ENCODE results near the gene ZBTB40.

DNA sequence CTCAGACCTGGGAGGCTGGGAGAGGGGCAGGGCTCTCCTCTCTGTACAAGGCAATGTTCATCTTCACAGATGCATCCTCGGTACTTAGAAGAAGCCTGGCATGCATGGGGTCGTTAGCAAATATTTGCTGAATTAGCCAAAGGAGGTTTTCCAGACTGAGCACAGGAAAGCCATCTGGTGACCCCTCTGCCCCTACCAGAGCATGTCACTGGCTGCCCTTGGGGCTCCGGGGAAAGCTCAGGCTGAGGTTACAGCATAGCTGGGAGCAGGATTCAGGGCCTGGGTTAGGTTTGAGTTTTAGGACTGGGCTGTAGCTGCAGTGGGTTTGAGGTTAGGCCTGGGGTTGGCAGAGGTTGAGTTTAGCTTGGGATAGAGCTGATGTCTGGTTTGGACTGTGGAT, 43.4 kb upstream of the ZBTB40 start:
- TF ChIP-seq, protein P1, sequence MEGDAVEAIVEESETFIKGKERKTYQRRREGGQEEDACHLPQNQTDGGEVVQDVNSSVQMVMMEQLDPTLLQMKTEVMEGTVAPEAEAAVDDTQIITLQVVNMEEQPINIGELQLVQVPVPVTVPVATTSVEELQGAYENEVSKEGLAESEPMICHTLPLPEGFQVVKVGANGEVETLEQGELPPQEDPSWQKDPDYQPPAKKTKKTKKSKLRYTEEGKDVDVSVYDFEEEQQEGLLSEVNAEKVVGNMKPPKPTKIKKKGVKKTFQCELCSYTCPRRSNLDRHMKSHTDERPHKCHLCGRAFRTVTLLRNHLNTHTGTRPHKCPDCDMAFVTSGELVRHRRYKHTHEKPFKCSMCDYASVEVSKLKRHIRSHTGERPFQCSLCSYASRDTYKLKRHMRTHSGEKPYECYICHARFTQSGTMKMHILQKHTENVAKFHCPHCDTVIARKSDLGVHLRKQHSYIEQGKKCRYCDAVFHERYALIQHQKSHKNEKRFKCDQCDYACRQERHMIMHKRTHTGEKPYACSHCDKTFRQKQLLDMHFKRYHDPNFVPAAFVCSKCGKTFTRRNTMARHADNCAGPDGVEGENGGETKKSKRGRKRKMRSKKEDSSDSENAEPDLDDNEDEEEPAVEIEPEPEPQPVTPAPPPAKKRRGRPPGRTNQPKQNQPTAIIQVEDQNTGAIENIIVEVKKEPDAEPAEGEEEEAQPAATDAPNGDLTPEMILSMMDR (IDR thresholded peaks at IDR 0.05): no peak
- TF ChIP-seq POLR2AphosphoS5 (IDR thresholded peaks at IDR 0.05): no peak
- no peak for TF ChIP-seq EP300 (IDR thresholded peaks at IDR 0.05)
- no peak for TF ChIP-seq POLR2A (IDR thresholded peaks at IDR 0.05; ENCODE audit: low read depth)

Measured in esophagus muscularis mucosa (tissue), 4 donors.